T47D (cell line): ENCODE measurements around the gene AGBL1.
"Not testable (repeated sequence)": the region's sequence is repeated elsewhere in the genome, so short reads cannot be mapped to it uniquely, and the experiment has no call there.

Experiments
- DNase-seq, 2 experiments: peaks; one replicate each; pipeline versions ENCODE4 v3.0.0 to v3.0.0-alpha.2; 2011 to 2012; ENCODE audit warnings: low read depth in 1 of 2, low spot score in 1 of 2
- JUND ChIP-seq: IDR thresholded peaks from 2 replicates; pipeline ENCODE4 v1.6.1; 2012; ENCODE audit warnings: low read depth
- in situ Hi-C: cut with HindIII; loops from 2 replicates; pipeline ENCODE4 v1.10.0; 2016; ENCODE audit warnings: low sequenced_read_pairs, low pct_unique_long_range_greater_than_20kb

The AGBL1 gene

DNA sequence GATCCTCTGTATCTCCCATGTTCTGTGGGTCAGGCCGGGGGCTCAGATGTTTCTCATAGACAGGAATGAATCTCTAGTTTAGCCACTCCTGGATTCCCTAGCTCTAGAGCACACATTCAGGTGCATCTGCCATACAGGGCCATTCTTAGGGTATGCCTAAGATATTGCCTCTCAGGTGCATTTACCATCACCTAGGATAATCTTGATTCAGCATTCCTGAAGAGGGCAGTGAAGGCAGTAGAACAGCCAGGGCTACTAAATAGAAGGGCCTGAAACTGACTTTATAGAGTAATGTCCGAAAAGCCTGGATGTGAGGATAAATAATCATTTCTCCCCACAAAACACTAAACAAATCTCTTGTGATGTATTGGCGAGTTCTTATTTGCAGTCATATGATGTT is 882.0 kb downstream of the AGBL1 start:
- in situ Hi-C loops = no loop called here
- no peak for TF ChIP-seq JUND
- no peak for DNase-seq

DNA sequence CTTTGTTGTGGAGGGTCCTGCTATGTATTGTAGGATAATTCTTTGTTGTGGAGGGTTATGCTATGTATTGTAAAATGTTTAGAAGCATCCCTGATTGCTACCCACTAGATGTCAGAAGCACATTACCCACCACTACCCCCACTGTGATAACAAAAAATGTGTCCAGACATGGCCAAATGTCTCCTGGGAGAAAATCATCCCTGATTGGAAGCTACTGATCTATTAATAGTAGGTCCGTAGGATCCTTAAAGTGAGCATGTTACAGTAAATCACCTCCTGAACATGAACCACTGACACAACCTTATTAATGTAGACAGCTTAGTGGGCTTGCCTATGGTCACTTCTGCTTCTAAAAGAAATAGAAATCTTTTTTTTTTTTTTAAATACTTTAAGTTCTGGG is 884.6 kb downstream of the AGBL1 start:
- DNase-seq = no peak
- in situ Hi-C loops = no loop called here
- TF ChIP-seq JUND = no peak

DNA sequence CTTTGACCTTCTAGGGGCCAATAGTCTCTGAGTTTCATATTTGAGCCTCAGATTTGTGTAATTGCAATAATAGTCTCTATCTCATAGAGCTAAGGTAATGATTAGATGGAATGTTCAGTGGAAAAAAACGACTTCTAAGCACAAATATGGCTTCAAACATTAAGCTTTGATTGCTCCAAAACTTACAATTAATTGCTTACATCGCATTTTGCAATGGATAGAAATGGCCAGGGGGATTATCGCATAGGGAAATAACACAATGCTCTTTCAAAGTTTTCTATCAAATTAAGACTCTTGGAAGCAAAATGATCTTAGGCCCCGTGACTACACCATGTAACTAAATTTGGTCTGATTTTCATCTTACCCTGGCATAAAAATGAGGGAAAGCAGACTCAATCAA is 888.6 kb downstream of the AGBL1 start:
- in situ Hi-C loops = no loop called here
- TF ChIP-seq JUND = no peak
- no peak for DNase-seq

DNA sequence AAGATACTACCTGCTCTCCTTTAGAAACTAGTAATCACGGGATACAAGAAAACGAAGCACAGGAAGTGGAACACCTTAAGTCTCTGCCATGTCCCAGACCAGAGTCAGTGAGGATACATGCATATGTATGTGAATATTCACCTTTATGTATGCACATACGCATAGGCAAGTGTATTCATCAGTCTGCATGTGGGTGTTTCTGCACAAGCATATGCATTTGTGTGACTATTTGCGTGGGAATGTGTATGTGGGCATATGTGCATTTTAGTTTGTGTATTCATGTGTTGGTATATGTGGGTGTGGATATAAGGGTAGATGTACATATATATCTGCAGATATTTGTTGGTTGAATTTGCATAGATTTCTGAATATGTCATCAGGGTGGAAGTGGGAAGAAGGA is 889.7 kb downstream of the AGBL1 start:
- TF ChIP-seq JUND = no peak
- no peak for DNase-seq
- in situ Hi-C loops = no loop called here

DNA sequence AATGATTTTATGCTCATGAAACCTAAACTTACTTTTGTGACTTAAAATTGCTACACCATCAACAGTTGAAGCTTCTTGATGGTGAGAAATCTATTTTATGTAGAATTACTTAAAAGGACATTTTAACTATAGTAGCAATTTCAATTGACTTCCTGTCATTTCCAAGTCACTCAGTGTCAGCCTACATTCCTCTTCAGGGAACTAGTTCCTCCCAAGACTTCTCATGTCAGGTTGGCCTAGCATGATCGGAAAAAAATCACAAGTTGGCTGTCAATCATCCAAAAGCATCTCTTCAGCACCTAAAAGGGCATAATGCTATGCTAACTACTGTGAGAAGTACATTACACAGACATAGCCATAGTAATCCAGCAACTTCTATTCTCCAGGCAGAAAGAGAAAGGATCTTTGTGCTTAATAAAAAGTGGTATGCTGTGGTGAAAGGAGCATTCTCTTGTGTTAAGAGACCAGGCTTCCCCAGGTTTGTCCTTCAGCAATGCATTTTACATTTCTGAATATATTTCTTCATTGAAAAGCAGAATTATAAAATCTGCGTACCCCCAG is 893.7 kb downstream of the AGBL1 start:
- in situ Hi-C loops = no loop called here
- no peak for DNase-seq
- no peak for TF ChIP-seq JUND

DNA sequence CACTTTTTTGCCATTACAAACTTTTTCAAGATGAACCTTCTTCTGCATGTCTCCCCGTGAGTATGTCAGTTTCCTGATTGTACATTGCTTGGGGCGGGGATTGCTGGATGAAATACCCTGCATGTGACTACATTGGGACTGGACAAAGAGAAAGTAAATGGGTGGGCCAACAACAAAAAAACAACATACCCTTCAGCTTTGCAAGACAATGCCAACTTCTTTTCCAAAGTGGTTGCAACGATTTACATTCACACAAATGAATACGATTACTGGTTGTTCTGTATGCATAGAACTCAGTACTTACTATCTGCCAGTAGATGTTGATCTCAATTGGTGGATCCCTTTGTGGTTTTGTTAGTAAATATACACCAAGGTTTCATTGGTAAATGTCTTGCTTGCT is 908.4 kb downstream of the AGBL1 start:
- no peak for DNase-seq
- TF ChIP-seq JUND = no peak
- in situ Hi-C loops = no loop called here

DNA sequence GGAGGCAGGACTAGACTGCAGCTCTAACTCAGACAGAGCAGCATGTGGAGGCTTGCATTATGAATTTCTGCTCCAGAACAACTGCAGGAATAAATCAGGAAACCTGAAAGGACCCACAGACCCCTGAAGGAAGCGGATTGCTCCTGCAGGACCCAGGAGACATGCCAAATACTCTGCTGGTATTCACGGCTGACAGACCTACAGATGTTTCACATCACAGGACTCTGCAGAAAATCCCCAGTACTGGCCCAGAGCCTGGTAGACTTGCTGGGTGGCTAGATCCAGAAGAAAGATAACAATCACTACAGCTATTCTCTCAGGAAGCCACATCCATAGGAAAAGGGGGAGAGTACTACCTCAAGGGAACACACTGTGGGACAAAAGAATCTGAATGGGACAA is 942.1 kb downstream of the AGBL1 start:
- DNase-seq = no peak
- in situ Hi-C loops = no loop called here
- TF ChIP-seq JUND = no peak

DNA sequence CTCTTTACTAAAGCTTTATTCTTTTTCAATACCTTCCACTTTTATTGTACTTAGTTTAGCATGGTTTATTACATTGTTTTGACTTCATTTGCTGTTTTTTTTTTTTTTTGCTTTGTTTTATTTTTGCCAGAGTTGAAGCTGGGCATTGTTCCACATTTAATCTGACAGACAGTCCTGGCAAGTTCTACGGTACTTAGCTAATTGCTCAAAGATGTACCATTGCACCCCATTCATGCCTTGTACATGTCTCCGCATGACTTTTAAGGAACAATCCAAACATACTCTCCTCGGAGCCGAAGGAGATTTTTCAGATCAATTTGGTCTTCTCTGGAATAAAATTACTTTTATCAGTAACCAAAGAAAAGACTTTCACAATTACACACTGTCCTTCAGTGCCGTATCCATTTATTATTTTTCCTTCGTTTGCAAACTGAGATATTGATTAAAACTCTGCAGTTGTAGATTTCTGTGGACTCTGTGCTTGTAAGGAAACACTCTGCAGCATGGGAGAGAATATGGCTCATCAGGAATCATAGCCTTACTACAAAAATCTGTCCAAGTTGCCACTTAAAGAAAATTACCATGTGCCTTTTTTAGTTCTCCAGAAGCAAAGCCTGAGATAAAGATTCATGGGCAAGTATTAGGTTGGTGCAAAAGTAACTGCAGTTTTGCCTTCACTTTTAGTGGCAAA is 952.0 kb downstream of the AGBL1 start:
- DNase-seq = no peak
- no peak for TF ChIP-seq JUND
- in situ Hi-C loops = no loop called here

DNA sequence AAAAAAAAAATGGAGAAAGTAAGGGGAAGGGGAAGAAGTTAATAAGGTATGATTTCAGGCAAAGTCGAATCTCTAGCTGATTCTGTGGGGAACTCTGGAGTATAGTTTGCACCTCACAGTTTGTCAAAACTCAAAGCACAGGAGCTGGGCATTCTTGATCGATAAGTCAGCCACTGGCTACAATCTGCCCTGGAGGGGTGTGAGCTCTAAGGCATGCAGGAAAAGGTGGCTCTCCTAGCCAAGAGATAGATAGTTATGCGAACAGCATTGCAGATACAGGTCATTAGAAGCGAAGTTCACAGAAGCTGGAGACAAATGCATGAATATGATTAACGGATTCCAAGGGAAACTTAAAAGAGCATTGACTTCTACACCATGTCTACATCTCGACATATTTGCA is 952.6 kb downstream of the AGBL1 start:
- no peak for TF ChIP-seq JUND
- DNase-seq = no peak
- in situ Hi-C loops = no loop called here

DNA sequence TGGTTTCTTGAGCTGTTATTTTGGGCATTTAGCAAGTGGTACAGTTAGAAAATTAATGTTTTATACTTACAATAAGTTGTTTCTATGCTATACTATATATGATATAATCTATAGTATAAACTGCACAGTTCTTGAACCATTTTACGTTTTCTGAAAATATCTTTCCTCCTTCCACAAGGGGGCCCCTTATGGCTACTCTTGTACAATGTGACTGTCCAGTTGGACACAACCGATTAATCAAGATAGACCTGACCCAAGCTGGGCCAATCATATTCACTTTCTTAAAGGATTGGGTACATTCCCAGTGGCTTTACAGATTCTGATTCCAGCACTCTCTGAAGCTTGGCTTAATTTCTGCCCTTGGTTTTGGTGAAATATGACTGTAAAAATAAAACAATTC is 953.4 kb downstream of the AGBL1 start:
- TF ChIP-seq JUND = no peak
- DNase-seq = peak in 1 of 2 experiments; percentile 30
- in situ Hi-C loops = no loop called here

DNA sequence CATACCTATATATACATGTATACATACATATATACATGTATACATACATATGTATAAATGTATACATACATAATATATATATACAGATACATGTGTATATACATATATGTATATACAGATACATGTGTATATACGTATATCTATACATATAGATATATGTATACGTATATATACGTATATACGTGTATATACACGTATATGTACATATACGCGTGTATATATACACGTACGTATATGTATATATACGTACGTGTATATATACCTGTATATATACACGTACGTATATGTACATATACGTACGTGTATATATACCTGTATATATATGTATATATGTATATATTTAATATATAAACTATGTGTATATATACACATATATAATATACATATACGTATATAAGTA is 955.2 kb downstream of the AGBL1 start:
- no peak for DNase-seq
- no peak for TF ChIP-seq JUND
- in situ Hi-C loops = no loop called here

DNA sequence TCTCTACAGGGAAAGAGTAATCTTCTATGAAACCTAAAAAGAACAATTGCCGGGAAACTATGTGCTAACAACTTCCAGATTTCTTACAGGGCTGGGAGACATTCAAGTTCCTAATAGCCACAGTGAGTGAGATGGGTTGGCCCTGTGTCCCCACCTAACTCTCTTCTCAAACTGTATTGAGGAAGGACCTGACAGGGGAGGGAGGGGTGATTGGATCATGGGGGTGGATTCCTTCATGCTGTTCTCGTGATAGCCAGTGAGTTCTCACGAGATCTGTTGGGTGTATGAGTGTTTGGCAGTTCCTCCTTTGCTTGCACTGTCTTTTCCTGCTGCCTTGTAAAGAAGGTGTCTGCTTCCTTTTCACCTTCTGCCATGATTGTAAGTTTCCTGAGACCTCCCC is 958.7 kb downstream of the AGBL1 start:
- DNase-seq = peak in 1 of 2 experiments; percentile 15
- in situ Hi-C loops = no loop called here

DNA sequence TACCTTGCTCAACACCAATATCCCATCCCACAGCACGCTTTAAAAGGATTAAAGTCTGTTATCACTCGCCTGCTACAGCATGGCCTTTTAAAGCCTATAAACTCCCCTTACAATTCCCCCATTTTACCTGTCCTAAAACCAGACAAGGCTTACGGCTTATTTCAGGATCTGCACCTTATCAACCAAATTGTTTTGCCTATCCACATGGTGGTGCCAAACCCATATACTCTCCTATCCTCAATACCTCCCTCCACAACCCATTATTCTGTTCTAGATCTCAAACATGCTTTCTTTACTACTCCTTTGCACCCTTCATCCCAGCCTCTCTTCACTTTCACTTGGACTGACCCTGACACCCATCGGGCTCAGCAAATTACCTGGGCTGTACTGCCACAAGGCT is 962.9 kb downstream of the AGBL1 start:
- in situ Hi-C loops = not testable (repeated sequence)
- peak in 1 of 2 experiments; percentile 6 for DNase-seq

More for the DNA sequence above, 958.7 kb downstream of the AGBL1 start:
- TF ChIP-seq JUND = no peak

DNA sequence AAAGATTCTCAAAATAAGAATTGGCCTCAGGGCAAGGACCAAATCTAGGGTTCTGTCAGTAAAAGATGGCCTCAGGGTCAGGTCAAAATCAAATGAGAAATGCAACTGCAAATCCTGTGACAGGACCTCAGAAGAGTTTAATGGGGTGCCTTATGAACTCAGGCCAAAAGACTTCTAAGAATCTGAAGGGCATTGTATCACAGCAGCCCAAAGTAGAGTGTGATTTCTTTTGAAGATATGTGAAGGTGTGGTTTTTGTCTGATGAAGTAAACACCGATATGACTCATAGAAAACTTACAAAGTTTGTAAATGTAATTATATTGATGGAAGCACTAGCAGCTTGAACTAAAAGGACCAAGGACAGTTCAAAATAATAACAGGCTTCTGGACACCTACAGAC is 966.1 kb downstream of the AGBL1 start:
- no peak for TF ChIP-seq JUND
- no peak for DNase-seq
- in situ Hi-C loops = no loop called here
